Small intestine (tissue), 7 donors: ENCODE results near the gene SEMA4F. TPM values are rescaled to one million over a fixed set of nuclear protein-coding genes. Genes with fewer than 3 reads are reported as not detected.

ENCODE experiments used
- DNase-seq, 2 donors: peaks; one replicate each; pipeline versions ENCODE4 v3.0.0 to v3.0.0-alpha.2; 2013
- FAIRE-seq: peaks from 2 replicates; lab custom pipeline; 2012; peaks lifted over from hg19 to GRCh38; lab: Jason Lieb, UNC
- H3K27ac ChIP-seq, 3 donors: one replicate each; pipeline ENCODE4 v1.5.1; 2013; ENCODE audit warnings: low read length in 2 of 3, mild to moderate bottlenecking in 2 of 3, control low read depth in 1 of 3, inconsistent platforms in 1 of 3, low read depth in 1 of 3, moderate library complexity in 1 of 3
- H3K27me3 ChIP-seq, 3 donors: one replicate each; pipeline ENCODE4 v1.6.1; 2013; ENCODE audit warnings: low read length in 3 of 3, inconsistent platforms in 1 of 3; ENCODE audit not compliant: control insufficient read depth in 3 of 3, insufficient read depth in 3 of 3
- H3K36me3 ChIP-seq, 3 donors: one replicate each; pipeline ENCODE4 v1.6.1; 2013; ENCODE audit warnings: low read length in 3 of 3, inconsistent platforms in 1 of 3, low read depth in 1 of 3, mild to moderate bottlenecking in 1 of 3, moderate library complexity in 1 of 3; ENCODE audit not compliant: control insufficient read depth in 3 of 3, insufficient read depth in 2 of 3
- H3K4me1 ChIP-seq, 3 donors: one replicate each; pipeline ENCODE4 v1.6.1; 2013; ENCODE audit warnings: low read length in 2 of 3, inconsistent platforms in 1 of 3, low read depth in 1 of 3, mild to moderate bottlenecking in 1 of 3, moderate library complexity in 1 of 3; ENCODE audit not compliant: control insufficient read depth in 3 of 3, insufficient read depth in 2 of 3
- H3K4me3 ChIP-seq, 3 donors: one replicate each; pipeline ENCODE4 v1.5.1; 2013; ENCODE audit warnings: low read length in 3 of 3, control low read depth in 1 of 3, inconsistent platforms in 1 of 3, low read depth in 1 of 3, mild to moderate bottlenecking in 1 of 3, moderate library complexity in 1 of 3
- H3K9me3 ChIP-seq, 2 donors: one replicate each; pipeline ENCODE4 v1.6.1; 2013; ENCODE audit warnings: low read depth in 1 of 2, low read length in 1 of 2; ENCODE audit not compliant: control insufficient read depth in 2 of 2, insufficient read depth in 1 of 2
- WGBS, 3 donors: extraction: QIAGEN DNeasy Blood & Tissue Kit; methylation state at CpG; one replicate each; pipeline ENCODE4 v1.1.7; 2013; 5-methylcytosine and 5-hydroxymethylcytosine counted together
- polyA plus RNA-seq, 4 donors: library from polyadenylated mRNA; stranded (reverse) in 3 of 4; unstranded in 1 of 4; fragments of 200-250 nt in 3 of 4; fragments of 120-200 nt in 1 of 4; gene quantifications; one replicate each; pipeline versions ENCODE4 v1.2.1 to v1.2.3, GENCODE V29; 2013
- donor health status: healthy with polysubstance abuse.
- donor health status: control.
- donor health status: control.
- donor health status: Bipolar disorder and iron deficiency.
- donor health status: healthy.

SEMA4F gene
- polyA plus RNA-seq, 4 donors = 0.27 to 2.4 (median 1.0) TPM; not detected in 1

DNA sequence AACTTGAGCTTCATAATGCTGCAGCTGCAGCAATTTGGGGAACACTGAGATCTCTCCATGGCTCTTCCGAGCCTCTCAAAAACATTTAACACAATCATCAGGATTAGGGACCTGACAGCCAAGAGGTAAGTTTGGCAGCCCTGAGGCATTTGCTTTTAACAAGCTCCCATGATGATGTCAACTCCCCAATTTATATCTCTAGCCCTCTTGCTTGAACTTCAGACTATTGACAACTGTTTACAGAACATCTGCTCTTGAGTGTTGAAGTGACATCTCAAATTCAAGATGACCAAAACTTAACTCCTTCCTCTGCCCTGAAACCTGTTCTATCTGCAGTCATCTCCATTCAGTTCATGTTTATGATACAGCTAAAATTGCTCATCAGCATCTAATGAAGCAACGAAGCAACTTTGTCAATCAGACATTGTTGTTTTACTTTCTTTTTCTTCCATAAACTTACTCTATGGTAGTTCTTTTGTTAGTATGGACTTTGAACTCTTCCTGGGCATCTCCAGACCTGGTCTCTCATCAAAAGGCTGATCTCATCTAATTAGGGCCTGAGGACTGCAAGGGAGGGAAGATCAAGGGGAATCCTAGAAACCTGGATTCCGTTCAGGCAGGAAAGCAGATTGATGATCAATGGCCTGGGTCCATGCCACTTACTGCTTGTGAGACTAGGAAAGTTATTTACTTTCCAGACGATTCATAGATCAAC lies 48.1 kb downstream of the SEMA4F start:
- 27 to 58% (median 39%) methylated on average over 4 of the region's 4 CpGs for WGBS, 3 donors
- no peak for DNase-seq

DNA sequence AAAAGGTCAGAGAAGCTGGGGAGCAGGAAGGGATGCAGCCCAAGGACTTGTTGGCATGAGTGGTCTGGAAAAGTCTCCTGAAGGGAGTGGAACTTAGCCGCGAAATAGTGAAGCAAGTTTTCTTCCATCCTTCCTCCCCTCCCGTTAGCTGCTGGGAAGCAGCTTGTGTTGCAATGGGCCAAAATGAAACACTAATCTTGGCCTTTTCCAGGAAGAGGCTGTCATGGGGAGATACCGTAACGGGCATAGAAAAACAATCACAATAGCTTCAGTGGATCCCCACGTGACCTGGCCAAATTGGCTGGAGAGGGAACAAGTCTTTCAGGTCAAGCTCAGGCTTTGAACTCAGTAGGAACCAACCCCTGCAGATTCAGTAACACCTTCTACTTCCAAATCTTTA lies 49.3 kb downstream of the SEMA4F start:
- Histone ChIP-seq H3K9me3 (no peaks in the 10 kb centered on the region), H3K4me1 (no peaks in the 10 kb centered on the region), H3K27me3 (peaks cover 0 to 8% (median 0%) of the 10 kb centered on the region in 3 donors), H3K4me3 (no peak overlapping the region), H3K27ac (no peak overlapping the region), H3K36me3 (no peaks in the 10 kb centered on the region)
- DNase-seq = no peak
- FAIRE-seq = no peak
- WGBS, 3 donors = 82 to 92% (median 90%) methylated on average over 6 of the region's 6 CpGs

More for the DNA sequence above, 48.1 kb downstream of the SEMA4F start:
- FAIRE-seq = no peak
- Histone ChIP-seq H3K4me1 (peaks cover 0 to under 1% (median 0%) of the 10 kb centered on the region in 3 donors), H3K36me3 (no peaks in the 10 kb centered on the region), H3K4me3 (no peak overlapping the region), H3K27ac (no peak overlapping the region), H3K27me3 (peaks cover 0 to 6% (median 0%) of the 10 kb centered on the region in 3 donors), H3K9me3 (no peaks in the 10 kb centered on the region)

DNA sequence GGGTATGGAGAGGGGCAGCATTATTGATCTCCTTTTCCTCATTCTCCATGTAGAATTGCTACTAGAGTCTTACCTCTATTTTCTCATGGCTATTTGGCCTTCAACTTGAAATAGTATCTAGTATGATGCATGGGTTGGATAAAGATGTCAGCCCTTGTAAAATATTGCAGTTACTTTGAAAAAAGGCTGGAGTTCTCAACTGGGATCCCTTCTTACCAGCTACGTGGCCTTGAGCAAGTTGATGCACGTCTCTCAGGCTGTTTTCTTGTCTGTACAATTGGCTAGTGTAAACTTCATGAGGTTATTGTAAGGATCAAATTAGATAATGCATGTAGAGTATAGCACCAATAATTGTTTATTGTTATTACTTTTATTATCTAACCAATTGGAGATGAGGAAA lies 50.2 kb downstream of the SEMA4F start:
- 84 to 93% (median 87%) methylated on average over 2 of the region's 2 CpGs for WGBS, 3 donors
- no peaks in the 10 kb centered on the region for H3K9me3 ChIP-seq
- FAIRE-seq (no peak), DNase-seq (no peak)
- H3K36me3 ChIP-seq = no peaks in the 10 kb centered on the region
- H3K27ac ChIP-seq = no peak overlapping the region
- no peaks in the 10 kb centered on the region for H3K4me1 ChIP-seq
- peaks cover 0 to 8% (median 0%) of the 10 kb centered on the region in 3 donors for H3K27me3 ChIP-seq
- no peak overlapping the region for H3K4me3 ChIP-seq

DNA sequence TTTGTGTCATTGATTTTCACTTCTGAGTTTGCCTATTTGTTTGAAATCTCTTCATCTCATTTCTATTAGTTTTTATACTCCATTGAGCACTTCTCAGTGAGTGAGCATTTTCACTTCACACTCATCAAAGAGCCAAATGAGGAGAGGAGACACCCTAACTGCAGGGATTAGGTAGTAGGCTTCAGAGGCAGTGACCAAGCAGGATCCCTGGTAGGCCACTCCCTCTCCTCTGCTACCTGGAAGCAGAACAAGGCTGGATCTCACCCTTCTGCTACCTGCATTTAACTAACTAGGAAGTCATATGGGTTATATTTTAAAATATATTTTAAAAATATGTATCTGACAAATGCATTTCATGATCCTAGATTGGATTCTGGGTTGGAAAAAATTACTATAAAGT lies 52.7 kb downstream of the SEMA4F start:
- no peak overlapping the region for H3K27ac ChIP-seq
- no peaks in the 10 kb centered on the region for H3K4me1 ChIP-seq
- H3K9me3 ChIP-seq = no peaks in the 10 kb centered on the region
- H3K36me3 ChIP-seq = no peaks in the 10 kb centered on the region
- DNase-seq = no peak
- FAIRE-seq = no peak
- H3K27me3 ChIP-seq = peaks cover 0 to 5% (median 0%) of the 10 kb centered on the region in 3 donors
- H3K4me3 ChIP-seq = no peak overlapping the region

DNA sequence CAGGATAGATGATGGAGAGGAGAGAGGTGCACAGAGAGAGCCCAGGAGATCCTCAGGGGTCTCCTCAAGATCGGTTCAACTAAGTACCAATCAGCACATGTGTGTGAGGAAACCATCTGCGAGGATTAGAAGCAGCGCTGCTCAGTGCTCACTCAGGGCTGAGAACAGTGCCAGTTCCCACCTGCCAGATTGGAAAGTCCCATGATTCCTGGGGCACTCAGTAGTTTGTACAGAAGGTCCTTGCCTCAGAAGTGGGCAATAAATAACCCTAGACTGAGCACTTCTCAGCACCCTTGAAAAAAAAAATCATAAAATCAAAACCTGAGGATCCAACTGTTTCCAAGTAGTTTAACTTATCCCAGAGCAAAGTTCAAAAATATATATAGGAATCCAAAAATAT lies 53.8 kb downstream of the SEMA4F start:
- no peaks in the 10 kb centered on the region for H3K4me1 ChIP-seq
- H3K9me3 ChIP-seq = no peaks in the 10 kb centered on the region
- FAIRE-seq (no peak), DNase-seq (no peak)
- no peak overlapping the region for H3K27ac ChIP-seq
- no peak overlapping the region for H3K4me3 ChIP-seq
- peaks cover 0 to 3% (median 0%) of the 10 kb centered on the region in 3 donors for H3K27me3 ChIP-seq
- 88 to 91% (median 90%) methylated on average over 3 of the region's 3 CpGs for WGBS, 3 donors
- no peaks in the 10 kb centered on the region for H3K36me3 ChIP-seq

DNA sequence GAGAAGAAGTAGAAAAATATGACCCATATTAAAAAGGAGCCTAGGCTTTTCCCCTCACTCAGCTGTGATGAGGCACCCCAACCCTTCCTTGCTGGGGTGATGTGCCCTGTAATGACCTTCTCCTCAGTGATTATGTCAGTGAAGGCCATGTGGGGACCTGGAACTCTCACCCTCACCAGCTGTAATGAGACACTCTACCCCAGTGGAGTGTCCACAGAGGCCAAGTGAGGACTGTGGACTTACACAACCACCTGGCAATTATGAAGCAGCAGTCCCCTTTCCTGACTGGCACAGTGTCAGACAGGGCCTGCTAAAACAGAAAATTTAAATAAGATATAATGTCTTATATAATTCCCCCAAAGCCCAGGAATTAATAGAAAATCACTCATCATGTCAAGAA lies 54.2 kb downstream of the SEMA4F start:
- no peak for FAIRE-seq
- no peak for DNase-seq
- Histone ChIP-seq H3K4me3 (no peak overlapping the region), H3K9me3 (no peaks in the 10 kb centered on the region), H3K4me1 (no peaks in the 10 kb centered on the region), H3K27ac (no peak overlapping the region), H3K27me3 (peaks cover 0 to 3% (median 0%) of the 10 kb centered on the region in 3 donors), H3K36me3 (no peaks in the 10 kb centered on the region)

DNA sequence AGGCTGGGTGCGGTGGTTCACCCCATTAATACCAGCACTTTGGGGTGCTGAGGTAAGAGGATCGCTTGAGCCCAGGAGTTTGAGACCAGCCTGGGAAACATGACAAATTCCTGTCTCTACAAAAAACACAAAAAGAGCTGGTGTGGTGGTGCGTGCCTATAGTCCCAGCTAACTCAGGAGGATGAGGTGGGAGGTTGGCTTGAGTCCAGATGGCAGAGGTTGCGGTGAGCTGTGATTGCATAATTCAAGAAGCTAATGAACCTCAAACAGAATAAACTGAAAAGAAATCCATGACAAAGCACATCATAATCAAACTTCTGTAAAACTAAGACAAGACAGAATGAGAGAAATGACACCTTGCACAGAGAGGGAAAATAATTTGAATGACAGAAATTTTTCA lies 54.8 kb downstream of the SEMA4F start:
- Histone ChIP-seq H3K9me3 (no peaks in the 10 kb centered on the region), H3K4me1 (no peaks in the 10 kb centered on the region), H3K27ac (no peak overlapping the region), H3K4me3 (no peak overlapping the region), H3K27me3 (peaks cover 0 to 3% (median 0%) of the 10 kb centered on the region in 3 donors), H3K36me3 (no peaks in the 10 kb centered on the region)
- DNase-seq (no peak), FAIRE-seq (no peak)
- WGBS, 3 donors = 68 to 84% (median 80%) methylated on average over 4 of the region's 4 CpGs

DNA sequence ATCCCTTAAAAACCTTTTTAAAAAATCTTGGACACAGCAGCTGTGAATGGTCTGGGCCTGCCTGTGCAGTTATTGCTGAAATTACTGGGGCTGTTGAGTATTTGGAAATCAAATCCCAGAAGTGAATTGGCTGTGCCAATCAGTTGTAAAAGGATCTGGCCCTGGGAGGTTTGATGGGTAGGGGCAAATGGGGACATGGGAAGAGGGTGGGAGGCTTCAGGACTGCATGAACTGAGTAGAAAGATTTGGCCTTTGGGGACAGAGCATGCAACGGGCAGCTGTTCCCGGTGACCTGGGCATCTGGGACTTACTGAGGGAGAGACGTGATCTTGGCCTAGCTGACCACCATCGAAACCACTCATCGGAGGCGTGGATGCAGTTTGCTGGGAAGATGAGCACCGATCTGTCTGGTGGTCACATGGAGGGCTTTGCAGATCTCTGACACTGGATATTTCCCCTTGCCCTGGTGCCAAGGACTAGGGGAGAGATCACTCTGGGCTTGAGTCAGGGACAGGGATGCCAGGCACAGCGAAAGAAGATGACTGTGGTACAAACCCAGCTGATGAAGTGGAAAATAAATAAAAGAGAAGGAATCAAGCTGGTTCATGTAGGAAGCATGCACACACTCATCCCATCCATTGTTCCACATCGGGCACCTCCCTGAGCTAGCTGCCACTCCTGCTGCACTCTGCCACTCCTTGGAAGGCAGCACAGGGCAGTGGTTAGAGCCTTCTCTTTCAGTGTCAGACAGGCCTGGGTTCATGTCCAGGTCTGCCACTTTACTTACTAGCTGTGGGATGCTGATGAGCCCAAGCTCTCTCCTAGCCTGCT lies 58.4 kb downstream of the SEMA4F start:
- peaks cover 0 to 4% (median 0%) of the 10 kb centered on the region in 3 donors for H3K4me1 ChIP-seq
- no peaks in the 10 kb centered on the region for H3K36me3 ChIP-seq
- no peak overlapping the region for H3K4me3 ChIP-seq
- H3K9me3 ChIP-seq = no peaks in the 10 kb centered on the region
- peaks cover 0 to 13% (median 0%) of the 10 kb centered on the region in 3 donors for H3K27me3 ChIP-seq
- FAIRE-seq (no peak), DNase-seq (no peak)
- WGBS, 3 donors = 90 to 93% (median 91%) methylated on average over 9 of the region's 9 CpGs
- H3K27ac ChIP-seq = no peak overlapping the region
